ENCODE data around the gene TRMT2A. TPM values are rescaled to one million over a fixed set of nuclear protein-coding genes. Genes with fewer than 3 reads are reported as not detected.

The TRMT2A gene
- total RNA-seq, 6 experiments from 2014 or later, result 26.9 to 54.6 (median 29.1) TPM

DNA sequence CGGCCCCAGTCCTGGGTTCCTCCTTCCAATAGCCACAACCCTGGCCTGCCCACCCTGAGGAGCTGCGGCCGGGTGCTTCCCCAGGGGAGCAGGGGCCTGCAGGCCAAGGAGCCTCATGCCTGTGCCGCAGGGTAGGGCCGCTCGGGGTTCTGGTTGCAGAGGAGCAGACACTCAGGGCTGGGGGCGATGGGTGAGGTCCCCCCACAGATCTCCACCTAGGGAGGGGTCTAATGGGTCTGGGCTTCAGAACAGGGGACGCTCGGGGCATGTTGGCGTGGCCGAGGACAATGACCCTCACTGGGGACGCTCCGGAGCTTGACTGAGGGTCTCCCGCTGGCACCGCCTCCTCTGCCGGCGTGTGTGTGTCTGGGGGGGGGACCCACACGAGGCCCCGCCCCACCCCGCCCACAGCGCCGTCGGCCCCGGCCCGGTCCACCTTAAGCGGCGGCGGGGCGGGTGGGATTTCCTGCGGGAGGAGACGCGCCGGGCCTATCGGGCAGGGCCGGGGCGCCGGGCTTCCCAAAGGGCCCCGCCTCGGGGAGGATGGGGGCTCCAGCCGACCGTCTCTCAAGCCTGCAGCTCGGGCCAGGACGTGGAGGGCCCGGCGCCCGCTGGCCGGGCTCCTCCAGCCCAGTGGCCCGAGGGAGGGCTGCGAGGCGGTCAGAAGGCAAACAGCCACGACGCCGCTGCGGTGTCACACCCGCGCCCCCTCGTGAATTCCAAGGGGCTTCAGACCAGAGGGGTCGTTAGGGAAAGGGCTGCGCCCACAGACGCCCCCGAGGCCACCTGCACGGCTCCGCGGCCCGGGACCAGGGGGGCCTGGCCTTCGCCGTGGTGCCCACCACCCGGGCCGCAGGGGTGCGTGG lies 13.9 kb upstream of the TRMT2A start:
- ATAC-seq (peak; percentile 74 to 83 (median 81)), DNase-seq (peak; percentile 88 to 92 (median 91))
- Histone ChIP-seq H3K27ac (peak overlapping the region; percentile 69 to 82 (median 74)), H3K27me3 (no peaks in the 10 kb centered on the region), H3K36me3 (no peaks in the 10 kb centered on the region), H3K4me1 (peaks cover 0 to 37% (median 19%) of the 10 kb centered on the region in 4 donors), H3K4me3 (peak overlapping the region; percentile 54 to 96 (median 87)), H3K9me3 (no peaks in the 10 kb centered on the region)
- intact Hi-C loops (cut with DNase I), result no loop called here
- WGBS (ENCODE audit: insufficient coverage, low coverage, low lambda C conversion rate, missing lambda C conversion rate), result 17% methylated on average over 4 of the region's 70 CpGs
- TF ChIP-seq, protein P1, sequence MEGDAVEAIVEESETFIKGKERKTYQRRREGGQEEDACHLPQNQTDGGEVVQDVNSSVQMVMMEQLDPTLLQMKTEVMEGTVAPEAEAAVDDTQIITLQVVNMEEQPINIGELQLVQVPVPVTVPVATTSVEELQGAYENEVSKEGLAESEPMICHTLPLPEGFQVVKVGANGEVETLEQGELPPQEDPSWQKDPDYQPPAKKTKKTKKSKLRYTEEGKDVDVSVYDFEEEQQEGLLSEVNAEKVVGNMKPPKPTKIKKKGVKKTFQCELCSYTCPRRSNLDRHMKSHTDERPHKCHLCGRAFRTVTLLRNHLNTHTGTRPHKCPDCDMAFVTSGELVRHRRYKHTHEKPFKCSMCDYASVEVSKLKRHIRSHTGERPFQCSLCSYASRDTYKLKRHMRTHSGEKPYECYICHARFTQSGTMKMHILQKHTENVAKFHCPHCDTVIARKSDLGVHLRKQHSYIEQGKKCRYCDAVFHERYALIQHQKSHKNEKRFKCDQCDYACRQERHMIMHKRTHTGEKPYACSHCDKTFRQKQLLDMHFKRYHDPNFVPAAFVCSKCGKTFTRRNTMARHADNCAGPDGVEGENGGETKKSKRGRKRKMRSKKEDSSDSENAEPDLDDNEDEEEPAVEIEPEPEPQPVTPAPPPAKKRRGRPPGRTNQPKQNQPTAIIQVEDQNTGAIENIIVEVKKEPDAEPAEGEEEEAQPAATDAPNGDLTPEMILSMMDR (IDR thresholded peaks at IDR 0.05), result no peak
- peak; percentile 50 for TF ChIP-seq POLR2A (IDR thresholded peaks at IDR 0.05)

- H3K36me3 ChIP-seq, result no peaks in the 10 kb centered on the region
- H3K4me3 ChIP-seq, result no peak overlapping the region
- H3K4me1 ChIP-seq, result peaks cover 0 to 44% (median 22%) of the 10 kb centered on the region in 4 donors
- no peaks in the 10 kb centered on the region for H3K9me3 ChIP-seq
- no peak for ATAC-seq
- intact Hi-C loops (cut with DNase I), result no loop called here
- no peak for DNase-seq
- WGBS (ENCODE audit: insufficient coverage, low coverage, low lambda C conversion rate, missing lambda C conversion rate), result 80% methylated on average over 1 of the region's 3 CpGs
- TF ChIP-seq, protein P1 (IDR thresholded peaks at IDR 0.05), result peak in 2 of 4 donors; percentile 4 to 19
- no peak for TF ChIP-seq POLR2A (IDR thresholded peaks at IDR 0.05)
- no peaks in the 10 kb centered on the region for H3K27me3 ChIP-seq
- H3K27ac ChIP-seq, result peak overlapping the region in 1 of 3 donors; percentile 82
These were observed 13.3 kb upstream of the TRMT2A start for GRCh38 chr22:20130319-20130718.

DNA sequence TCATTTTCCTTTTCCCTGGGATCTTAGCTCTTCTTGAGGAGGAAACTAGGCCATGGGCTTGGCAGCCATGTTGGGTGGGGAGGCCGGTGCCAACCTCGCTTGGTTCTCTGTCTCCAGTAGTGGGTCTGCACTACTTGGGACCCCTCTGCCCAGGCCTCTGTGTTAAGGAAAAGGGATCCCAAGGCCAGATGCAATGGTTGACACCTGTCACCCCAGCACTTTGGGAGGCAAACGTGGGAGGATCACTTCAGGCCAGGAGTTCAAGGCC lies 12.7 kb upstream of the TRMT2A start:
- Histone ChIP-seq H3K36me3 (no peaks in the 10 kb centered on the region), H3K9me3 (no peaks in the 10 kb centered on the region), H3K4me3 (no peak overlapping the region), H3K27me3 (no peaks in the 10 kb centered on the region), H3K27ac (peak overlapping the region in 1 of 3 donors; percentile 58), H3K4me1 (peaks cover 0 to 50% (median 26%) of the 10 kb centered on the region in 4 donors)
- TF ChIP-seq POLR2A (IDR thresholded peaks at IDR 0.05), result no peak
- TF ChIP-seq, protein P1 (IDR thresholded peaks at IDR 0.05), result no peak
- 47% methylated on average over 2 of the region's 3 CpGs for WGBS (ENCODE audit: insufficient coverage, low coverage, low lambda C conversion rate, missing lambda C conversion rate)
- ATAC-seq, result no peak
- intact Hi-C loops (cut with DNase I), result no loop called here
- no peak for DNase-seq

DNA sequence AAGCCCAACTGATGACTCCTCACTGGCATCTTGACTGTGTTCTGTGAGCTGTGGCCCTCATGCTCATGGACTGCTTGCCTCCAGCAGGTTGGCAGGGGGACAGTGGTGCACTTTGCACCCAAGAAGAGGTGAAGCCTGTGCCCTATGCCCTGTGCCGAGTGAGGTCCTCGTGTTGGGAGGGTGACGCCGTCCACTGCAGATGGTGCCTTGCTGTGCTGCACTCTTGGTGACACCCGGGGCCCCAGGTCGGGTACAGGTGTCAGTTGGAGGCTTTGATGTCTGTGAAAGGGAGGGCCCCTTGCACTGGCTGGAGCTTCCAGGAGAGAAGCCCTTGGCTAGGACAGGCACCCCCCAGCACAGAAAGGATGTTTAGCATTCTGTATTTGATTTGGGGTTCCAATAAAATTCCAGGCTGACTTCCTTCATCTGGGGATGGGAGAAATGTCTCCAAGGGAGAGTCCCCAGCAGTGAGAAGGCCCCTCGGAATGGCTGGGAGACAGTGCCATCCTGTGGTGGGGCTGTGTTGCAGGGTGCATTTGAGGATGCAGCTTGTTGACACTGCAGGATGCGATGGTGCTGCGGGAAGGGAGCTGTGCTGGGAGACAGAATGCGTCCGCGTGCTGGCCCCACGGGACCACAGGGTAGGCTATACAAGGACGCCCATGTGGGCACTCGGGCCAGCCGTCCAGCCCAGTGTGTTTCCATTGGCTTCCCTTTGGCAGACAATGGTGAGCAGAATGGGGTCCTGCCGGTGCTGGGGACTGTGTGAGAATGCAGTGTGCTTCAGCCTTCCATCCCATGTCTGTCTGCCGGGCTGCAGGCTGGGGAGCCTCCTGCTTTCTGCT lies 12.1 kb upstream of the TRMT2A start:
- Histone ChIP-seq H3K4me1 (peaks cover 0 to 52% (median 27%) of the 10 kb centered on the region in 4 donors), H3K27ac (peak overlapping the region in 2 of 3 donors; percentile 39 to 58)

More for the DNA sequence above, 12.1 kb upstream of the TRMT2A start:
- DNase-seq (peak; percentile 65 to 90 (median 90)), ATAC-seq (peak; percentile 43 to 63 (median 58))
- 0% methylated on average over 6 of the region's 18 CpGs for WGBS (ENCODE audit: insufficient coverage, low coverage, low lambda C conversion rate, missing lambda C conversion rate)
- intact Hi-C loops (cut with DNase I), result no loop called here
- Histone ChIP-seq H3K36me3 (no peaks in the 10 kb centered on the region), H3K9me3 (no peaks in the 10 kb centered on the region), H3K27me3 (no peaks in the 10 kb centered on the region), H3K4me3 (no peak overlapping the region)
- no peak for TF ChIP-seq POLR2A (IDR thresholded peaks at IDR 0.05)
- TF ChIP-seq, protein P1 (IDR thresholded peaks at IDR 0.05), result peak; percentile 44 to 59 (median 50)
